ENCODE results near the gene NEDD1. TPM values are rescaled to one million over a fixed set of nuclear protein-coding genes. Genes with fewer than 3 reads are reported as not detected.
A peak's percentile ranks its signal among the peaks of the same experiment; 100 is the strongest.

The NEDD1 gene
- total and polyA plus RNA-seq, 10 of the 15 experiments (the other 5 are each of a cell fraction or from before 2014, with no cell fraction given) = 15.9 to 52.6 (median 28.7) TPM

DNA sequence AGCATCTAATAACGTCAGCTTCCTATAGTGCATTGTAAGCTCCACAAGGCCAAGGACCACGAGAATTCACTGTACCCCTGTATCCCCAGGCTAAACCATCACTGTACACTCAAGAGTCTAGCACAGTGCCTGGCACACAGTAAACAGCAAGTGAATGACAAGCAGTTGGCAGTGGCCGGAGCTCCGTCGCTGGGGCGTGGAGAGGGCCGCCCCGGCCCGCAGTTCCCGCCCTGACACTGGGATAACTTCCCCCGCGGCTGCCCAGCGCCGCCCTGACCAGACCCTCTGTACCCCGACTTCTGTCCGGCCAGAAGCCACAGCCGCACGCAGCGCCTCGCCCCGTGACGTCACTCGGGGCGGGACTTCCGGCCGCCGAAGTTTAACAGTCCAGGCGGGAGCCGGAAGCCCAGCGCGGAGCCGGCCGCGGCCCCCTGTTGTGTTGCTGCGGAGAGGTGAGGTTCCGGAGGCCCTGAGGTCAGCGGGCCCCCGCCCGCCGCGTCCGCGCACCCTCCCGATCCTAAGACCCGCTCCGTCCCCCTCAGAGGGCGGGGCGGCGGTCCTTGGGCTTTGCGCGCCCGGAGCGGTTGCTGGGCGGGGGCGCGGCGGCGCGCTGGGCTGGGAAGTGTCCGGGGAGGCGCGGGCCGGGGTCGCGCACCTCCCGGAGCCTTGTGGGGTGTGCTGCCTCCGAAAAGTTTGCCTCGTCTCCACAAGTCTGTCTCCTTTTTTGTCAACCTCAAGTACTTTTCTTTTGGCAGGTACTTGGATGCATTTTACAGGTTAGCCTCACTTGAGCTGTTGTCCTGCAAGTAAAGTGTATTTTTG is at the start of gene NEDD1 (continued):
- TF ChIP-seq NKRF (conservative IDR thresholded peaks at IDR 0.05) = peak; percentile 86
- TF ChIP-seq POLR2A (IDR thresholded peaks at IDR 0.05; ENCODE audit: low read depth, low read length) = peak; percentile 92
- no peak for TF ChIP-seq E4F1 (IDR thresholded peaks at IDR 0.05; ENCODE audit: borderline replicate concordance, partially characterized antibody)
- TF ChIP-seq RBBP5 (conservative IDR thresholded peaks at IDR 0.05) = 0 out of 2 replicates have a peak, but pooled peaks have one; percentile 18
- TF ChIP-seq ZSCAN29 (IDR thresholded peaks at IDR 0.05) = no peak
- peak; percentile 85 for TF ChIP-seq ZBTB40 (IDR thresholded peaks at IDR 0.05; ENCODE audit: borderline replicate concordance)
- TF ChIP-seq CEBPB (IDR thresholded peaks at IDR 0.05; ENCODE audit: borderline replicate concordance in 1 of 2, low read depth in 2 of 2, low read length in 2 of 2) = no peak
- no peak for TF ChIP-seq TBL1XR1 (IDR thresholded peaks at IDR 0.05; ENCODE audit: low read depth, low read length)
- TF ChIP-seq ZNF274 (IDR thresholded peaks at IDR 0.05; ENCODE audit: insufficient read depth, insufficient read length) = no peak
- TF ChIP-seq MYB (IDR thresholded peaks at IDR 0.05; ENCODE audit: borderline replicate concordance, low read depth, low read length) = no peak
- peak in 1 of 2 experiments; percentile 41; a peak in 1 of 4 replicates for TF ChIP-seq IKZF2 (IDR thresholded peaks at IDR 0.05)
- no peak for TF ChIP-seq TARDBP (IDR thresholded peaks at IDR 0.05; ENCODE audit: borderline replicate concordance)
- TF ChIP-seq, protein P1, sequence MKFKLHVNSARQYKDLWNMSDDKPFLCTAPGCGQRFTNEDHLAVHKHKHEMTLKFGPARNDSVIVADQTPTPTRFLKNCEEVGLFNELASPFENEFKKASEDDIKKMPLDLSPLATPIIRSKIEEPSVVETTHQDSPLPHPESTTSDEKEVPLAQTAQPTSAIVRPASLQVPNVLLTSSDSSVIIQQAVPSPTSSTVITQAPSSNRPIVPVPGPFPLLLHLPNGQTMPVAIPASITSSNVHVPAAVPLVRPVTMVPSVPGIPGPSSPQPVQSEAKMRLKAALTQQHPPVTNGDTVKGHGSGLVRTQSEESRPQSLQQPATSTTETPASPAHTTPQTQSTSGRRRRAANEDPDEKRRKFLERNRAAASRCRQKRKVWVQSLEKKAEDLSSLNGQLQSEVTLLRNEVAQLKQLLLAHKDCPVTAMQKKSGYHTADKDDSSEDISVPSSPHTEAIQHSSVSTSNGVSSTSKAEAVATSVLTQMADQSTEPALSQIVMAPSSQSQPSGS (IDR thresholded peaks at IDR 0.05; ENCODE audit: low read length) = peak; percentile 35; the same call in 1 of the 2 replicates
- peak; percentile 89 for TF ChIP-seq GABPA (IDR thresholded peaks at IDR 0.05; ENCODE audit: low read depth)
- no peak for TF ChIP-seq STAT1 (conservative IDR thresholded peaks at IDR 0.05)
- TF ChIP-seq ASH2L (IDR thresholded peaks at IDR 0.05; ENCODE audit: borderline replicate concordance, low read depth) = peak; percentile 98; the same call in 1 of the 2 replicates
- peak; percentile 96 for TF ChIP-seq CREM (IDR thresholded peaks at IDR 0.05; ENCODE audit: low read depth)
- TF ChIP-seq RAD51 (IDR thresholded peaks at IDR 0.05) = no peak
- TF ChIP-seq LARP7 (IDR thresholded peaks at IDR 0.05) = peak; percentile 82
- peak; percentile 91 for TF ChIP-seq NR2F1 (conservative IDR thresholded peaks at IDR 0.05)
- no peak for TF ChIP-seq FOXK2 (IDR thresholded peaks at IDR 0.05)
- TF ChIP-seq PAX8 (IDR thresholded peaks at IDR 0.05) = no peak
